GM19239 (cell line): ENCODE measurements around the gene LUM.

Experiments used
- DNase-seq: peaks from one replicate; pipeline ENCODE4 v3.0.0; 2011; ENCODE audit warnings: low spot score; ENCODE audit not compliant: insufficient read length
- FAIRE-seq: peaks from 2 replicates; lab custom pipeline; 2011; peaks lifted over from hg19 to GRCh38; lab: Jason Lieb, UNC

LUM gene, protein sequence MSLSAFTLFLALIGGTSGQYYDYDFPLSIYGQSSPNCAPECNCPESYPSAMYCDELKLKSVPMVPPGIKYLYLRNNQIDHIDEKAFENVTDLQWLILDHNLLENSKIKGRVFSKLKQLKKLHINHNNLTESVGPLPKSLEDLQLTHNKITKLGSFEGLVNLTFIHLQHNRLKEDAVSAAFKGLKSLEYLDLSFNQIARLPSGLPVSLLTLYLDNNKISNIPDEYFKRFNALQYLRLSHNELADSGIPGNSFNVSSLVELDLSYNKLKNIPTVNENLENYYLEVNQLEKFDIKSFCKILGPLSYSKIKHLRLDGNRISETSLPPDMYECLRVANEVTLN

DNA sequence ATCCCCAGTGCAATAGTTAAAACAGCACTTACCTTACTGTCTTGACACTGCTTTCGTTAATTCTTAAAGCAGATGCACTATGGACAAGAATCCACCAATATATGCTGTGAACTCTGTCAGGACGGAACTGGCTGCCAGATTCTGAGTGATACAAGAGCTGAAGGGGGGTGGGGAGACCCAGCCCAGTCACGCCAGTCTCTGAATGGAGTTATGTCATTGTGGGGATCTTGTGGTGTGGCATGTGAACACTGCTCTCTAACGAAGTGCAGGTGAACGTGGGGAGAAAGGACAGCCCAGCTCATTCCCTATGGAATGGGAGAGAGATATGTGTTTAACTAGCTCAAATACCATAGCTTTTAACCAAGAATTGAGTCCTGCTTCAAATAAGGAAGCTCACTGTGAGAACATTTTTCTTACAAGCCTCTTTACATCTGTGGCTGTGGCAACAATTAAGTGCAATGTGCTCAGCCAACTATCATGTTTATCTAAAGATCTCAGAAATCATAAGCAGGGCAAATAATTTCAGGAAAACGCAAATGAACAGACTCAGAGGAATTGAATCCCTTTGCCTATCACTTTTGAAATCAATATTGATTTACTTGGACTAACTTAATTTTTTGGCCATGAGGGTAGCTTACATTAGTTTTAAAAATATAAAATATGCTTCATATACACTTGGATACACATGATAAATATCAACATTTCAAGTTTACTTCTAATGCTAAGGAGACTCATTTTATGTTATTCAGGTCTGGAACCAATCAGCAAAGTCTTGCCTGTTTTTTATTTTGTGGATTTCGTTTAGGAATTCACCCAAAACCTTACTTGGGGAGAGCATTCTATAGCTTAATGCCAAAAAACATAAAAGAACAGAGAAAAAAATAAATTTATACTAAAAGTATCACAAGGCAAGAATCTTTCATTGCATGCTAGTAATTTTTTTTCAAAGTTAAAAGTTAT is at the start of gene LUM:
TSS of gene LUM (minus strand) at position 129 of the 960 bp plus-strand sequence. CDS start 2,515 bp downstream, outside the sequence.
- no peak for DNase-seq
- no peak for FAIRE-seq

DNA sequence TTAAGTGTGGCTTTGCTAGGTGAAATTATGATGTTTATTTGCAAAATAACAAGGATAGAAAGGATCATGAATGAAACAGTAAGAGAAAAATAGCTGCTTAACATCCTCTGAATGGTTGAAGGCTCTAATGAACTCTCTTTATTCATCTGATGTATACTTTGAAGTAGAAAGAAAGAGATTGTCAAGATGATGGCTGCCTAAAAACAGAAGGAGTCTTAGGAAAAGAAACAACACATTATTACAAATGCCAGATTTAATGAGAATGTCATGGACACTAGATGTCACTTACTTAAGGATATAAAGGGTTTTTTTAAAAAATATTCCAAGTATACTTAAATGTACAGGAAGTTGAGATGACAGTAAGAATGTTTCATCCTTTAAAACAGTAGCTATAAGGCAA is 49.7 kb upstream of the LUM start:
- no peak for DNase-seq
- FAIRE-seq, result no peak

DNA sequence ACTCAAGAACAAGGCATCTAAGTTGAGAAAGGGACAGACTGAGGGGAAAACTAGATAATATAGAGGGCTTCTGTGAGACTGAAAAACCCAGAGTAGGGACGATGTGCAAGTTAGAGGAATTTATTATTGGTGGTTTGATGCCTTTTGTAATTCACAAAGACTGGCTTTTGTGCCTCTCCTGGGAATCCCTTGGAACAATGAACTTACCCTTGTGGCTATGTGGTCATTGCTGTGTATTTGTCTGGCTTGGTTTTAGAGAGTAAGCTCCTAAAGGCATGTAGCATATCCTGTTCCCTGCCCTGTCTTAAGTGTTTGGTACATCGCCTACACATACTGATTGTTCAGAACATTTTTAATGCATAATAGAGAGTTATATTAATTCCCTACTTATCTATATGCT is 44.7 kb upstream of the LUM start:
- FAIRE-seq (no peak), DNase-seq (no peak)

DNA sequence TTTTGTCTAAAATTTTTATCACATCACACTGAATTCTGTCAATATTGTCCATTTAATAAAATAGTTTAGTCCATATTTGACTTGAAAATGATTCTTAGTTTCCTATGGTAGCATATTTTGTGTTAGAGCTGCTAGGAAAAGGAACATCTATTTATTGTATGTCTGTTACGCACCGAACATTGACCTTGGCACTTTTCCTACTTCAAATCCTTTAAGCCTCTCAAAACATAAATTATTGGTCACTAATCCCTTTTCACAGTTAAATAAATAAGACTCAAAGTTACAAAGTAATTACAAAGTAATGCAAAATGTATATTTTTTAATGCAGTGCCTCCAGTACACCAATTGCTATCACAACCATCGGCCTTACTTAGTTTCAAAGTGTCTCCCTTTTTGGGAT is 42.8 kb upstream of the LUM start:
- no peak for FAIRE-seq
- no peak for DNase-seq

- FAIRE-seq, result no peak
- DNase-seq, result no peak
Measured at GRCh38 chr12:91144053-91144452, 32.8 kb upstream of the LUM start.

GRCh38 chr12:91143206-91143605 is 31.9 kb upstream of the LUM start:
- DNase-seq (no peak), FAIRE-seq (no peak)

DNA sequence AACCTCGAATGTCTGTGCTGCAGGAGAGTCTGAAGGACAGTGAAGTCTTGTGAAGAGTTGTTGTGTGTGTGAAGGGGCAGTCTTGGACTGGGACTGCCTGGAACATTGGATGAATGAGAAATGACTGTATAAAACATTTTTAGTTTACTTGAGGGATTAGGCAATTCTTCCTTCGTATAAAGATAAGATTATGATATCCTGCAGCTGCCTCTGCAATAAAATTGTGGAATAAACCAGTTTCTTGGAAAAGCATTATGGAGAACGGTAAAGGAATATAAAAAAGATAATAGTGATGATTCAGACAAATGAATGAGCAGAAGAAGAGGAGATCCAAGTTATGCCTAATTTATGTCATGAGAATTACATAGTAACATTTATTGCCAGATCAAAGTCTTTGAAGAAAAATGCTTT is 30.9 kb upstream of the LUM start:
- FAIRE-seq, result no peak
- no peak for DNase-seq

DNA sequence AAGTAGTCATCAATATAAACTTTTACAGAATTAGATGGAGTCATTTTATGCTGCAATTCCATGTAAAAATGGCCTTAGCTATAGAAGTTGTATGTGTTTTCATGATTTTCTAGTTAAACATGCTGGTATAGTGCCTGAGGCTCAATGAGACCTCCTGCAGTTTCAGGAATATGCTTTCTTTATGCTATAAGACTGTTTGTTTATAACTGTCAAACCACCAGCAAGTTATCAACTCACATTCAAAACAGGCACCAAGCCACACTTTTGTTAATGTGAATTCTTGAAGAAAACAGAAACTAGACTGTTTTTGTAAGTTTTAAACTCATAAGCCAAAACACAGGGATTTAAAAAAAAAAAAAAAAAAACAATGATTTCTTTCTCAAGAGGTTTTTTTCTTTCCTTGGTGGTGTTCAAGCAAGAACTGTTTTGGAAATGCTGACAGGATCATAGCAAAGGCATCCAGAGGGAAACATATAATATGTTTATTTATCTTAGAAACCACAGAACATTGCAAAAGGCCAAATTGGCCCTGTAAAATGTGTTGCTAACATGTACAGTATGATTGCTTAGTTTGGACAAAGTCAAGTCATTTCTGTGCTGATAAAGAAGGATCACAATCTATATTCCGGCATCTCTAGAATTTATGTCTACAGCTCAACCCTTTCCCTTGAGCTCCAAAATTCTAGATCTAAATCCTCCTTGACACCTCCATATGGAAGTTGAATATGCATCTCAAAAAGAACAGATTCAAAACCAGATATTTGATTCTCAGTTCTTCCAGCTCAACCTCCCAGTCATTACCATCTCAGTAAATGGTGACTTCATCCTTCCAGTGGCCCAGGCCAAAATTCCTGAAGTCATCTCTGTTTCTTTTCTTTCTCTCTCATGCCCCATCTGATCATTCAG is 29.0 kb upstream of the LUM start:
- no peak for DNase-seq
- FAIRE-seq, result no peak

DNA sequence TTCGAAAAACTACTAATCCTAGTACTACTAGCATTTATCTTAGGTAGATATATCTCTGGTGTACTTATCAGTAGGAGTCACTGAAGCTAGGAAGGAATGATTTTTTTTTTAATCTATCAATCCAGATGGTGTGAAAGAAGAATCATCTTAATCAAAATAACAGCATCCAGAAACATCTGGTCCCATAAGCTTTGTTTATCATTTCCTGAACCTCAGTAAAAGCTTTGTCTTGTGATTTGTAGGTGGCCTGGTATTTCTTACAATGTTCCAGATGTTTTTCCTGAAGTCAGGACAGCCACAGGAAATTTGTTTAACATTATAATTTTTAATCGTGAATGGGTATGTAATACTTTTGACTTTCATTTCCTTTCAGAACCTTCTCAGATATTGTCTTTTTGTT is 28.0 kb upstream of the LUM start:
- DNase-seq (no peak), FAIRE-seq (no peak)

DNA sequence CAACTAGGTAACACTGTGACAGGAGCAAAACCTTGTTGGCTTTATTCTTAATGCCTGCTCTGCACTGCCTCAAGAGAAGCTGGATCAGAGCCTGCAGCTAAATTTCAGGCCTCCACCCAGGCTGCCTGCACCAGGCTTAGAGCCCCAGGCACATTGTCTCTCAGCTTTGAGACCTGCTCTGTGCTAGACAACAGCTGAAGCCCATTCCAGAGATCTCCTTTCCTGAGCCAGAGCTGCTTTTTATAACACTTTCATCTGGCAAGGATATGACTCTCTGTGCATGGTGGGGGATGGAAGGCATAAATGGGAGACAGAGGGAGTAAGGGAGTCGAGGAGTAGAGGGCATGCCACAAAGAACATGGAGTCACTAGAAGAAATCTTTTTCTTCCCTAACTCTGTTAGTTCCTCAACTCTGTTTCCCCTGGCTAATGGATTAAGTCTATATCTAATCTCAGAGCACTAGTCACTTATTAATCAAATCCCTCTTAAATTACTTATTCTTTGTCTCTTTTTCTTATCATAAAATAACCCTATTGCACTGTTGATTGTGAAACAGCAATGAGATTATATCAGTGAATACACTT is 27.1 kb upstream of the LUM start:
- FAIRE-seq (no peak), DNase-seq (no peak)

- FAIRE-seq (no peak), DNase-seq (no peak)
Measured at GRCh38 chr12:91133871-91134270, 22.6 kb upstream of the LUM start.

DNA sequence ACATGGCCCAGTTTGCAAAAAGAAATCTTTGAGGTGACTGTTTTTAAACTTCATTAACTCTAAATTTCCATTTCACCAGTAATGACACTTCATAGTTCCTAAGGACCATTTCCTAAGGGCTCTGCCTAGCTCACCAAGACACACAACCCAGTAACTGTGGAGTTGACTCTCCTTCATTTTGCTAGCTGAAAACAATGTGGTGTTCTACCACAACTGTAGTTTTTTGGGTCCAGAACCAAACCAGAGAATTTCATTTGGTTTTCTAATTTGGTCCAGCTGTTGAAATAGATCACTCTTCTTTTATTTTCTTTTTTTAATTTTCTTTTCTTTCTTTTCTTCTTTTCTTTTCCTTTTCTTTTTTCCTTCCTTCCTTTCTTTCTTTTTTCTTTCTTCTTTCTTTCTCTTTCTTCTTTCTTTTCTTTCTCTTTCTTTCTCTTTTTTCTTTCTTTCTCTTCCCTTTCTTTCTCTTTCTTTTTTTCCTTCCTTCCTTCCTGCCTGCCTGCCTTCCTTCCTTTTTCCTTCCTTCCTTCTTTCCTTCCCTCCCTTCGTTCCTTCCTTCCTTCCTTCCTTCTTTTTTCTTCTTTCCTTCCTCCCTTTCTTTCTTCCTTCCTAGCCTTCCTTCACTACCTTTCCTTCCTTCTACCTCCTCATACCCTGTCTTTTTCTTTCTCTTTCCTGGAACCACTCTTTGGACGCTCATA is 18.5 kb upstream of the LUM start:
- no peak for FAIRE-seq
- no peak for DNase-seq

GRCh38 chr12:91127751-91128150 is 16.5 kb upstream of the LUM start:
- FAIRE-seq, result no peak
- DNase-seq, result no peak

GRCh38 chr12:91127306-91127705 is 16.0 kb upstream of the LUM start:
- DNase-seq, result no peak
- FAIRE-seq, result no peak

DNA sequence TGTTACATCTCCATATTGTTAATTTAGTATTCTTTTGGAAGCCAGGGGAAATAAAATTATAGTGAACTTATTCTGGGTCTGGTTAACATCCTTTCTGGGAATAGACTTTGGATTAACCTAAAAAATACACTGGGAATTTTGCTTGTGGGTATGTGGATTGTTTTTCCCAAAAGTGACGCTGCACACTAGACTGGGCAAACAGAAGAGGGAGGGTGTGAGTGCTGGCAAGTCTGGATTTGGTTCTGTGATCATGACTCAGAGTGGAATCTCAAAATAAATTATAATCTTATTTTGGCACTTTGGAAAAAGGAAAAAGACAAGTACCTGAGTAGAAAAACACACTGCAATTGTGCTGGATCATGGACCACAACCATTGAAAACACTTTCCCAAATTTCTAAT is 15.2 kb upstream of the LUM start:
- no peak for FAIRE-seq
- DNase-seq, result no peak

GRCh38 chr12:91123236-91123916 is 12.1 kb upstream of the LUM start:
- FAIRE-seq (no peak), DNase-seq (no peak)

DNA sequence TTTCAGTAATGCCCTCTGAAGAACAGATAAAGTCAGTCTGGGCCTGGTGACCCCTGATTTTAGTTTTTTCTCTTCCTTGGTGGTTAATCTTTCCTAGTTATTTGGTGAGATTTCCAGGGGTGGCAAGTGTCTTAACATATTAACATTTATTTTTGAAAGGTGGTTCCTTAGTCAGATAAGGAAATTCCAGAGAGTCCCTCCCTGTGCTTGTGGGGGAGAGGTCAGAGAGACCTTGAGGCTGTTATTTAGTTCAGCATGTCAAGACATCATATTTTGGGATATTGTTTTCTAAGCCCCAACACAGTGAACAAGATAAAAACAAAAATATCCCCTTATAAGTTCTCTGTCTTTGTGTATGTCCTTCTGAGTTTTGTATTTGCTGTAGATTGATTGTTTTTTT is 9.5 kb upstream of the LUM start:
- FAIRE-seq, result no peak

DNA sequence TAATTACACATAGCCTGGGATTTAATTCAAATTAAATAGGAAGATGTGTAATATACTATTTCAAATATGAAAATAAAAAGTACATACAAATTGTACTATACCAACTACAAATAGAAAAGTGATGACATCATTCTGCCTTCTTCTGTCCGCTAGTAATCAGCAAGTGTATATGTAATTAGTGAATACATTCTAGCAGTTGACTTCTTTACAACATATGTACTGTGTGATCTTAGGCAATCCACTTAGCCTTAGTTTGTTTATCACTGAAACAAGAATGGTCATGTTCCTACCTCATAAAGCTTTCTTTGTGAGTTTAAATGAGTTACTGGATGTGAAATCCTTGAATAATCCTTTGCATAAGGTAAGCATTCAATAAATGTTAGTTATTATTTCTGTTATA is 7.8 kb upstream of the LUM start:
- FAIRE-seq (no peak), DNase-seq (no peak)

More for the DNA sequence above, 9.5 kb upstream of the LUM start:
- DNase-seq, result no peak

DNA sequence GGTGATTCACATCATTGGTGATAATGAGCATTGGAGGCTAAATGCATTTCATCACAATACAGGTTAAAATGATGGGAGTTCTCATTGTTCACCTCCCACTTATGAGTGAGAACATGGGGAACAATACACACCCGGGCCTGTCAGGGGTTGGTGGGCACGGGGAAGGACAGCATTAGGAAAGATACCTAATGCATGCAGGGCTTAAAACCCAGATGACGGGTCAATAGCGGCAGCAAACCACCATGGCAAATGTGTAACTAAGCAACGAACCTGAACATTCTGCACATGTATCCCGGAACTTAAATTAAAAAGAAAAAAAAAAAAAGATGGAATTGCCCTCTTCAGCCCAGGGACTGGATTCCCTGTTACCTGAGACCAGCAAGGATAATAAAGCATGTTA is 2.3 kb upstream of the LUM start:
- no peak for DNase-seq
- no peak for FAIRE-seq
